Large intestine (tissue), 3 donors: ENCODE measurements around the gene TNPO2. TPM values are rescaled to one million over a fixed set of nuclear protein-coding genes. Genes with fewer than 3 reads are reported as not detected.

Experiments used
- DNase-seq, 2 donors: peaks; one replicate each; pipeline versions ENCODE4 v3.0.0 to v3.0.0-alpha.2; 2013
- H3K27ac ChIP-seq: one replicate; pipeline ENCODE4 v1.5.1; 2013; ENCODE audit warnings: low read length
- H3K27me3 ChIP-seq: 2 replicates; pipeline ENCODE4 v1.6.1; 2013; ENCODE audit warnings: low read length; ENCODE audit not compliant: control insufficient read depth, insufficient read depth
- H3K36me3 ChIP-seq: 2 replicates; pipeline ENCODE4 v1.6.1; 2013; ENCODE audit warnings: low read length; ENCODE audit not compliant: control insufficient read depth, insufficient read depth
- H3K4me1 ChIP-seq: one replicate; pipeline ENCODE4 v1.6.1; 2013; ENCODE audit warnings: low read length; ENCODE audit not compliant: control insufficient read depth, insufficient read depth
- H3K4me3 ChIP-seq: one replicate; pipeline ENCODE4 v1.5.1; 2013; ENCODE audit warnings: low read length
- H3K9me3 ChIP-seq: one replicate; pipeline ENCODE4 v1.6.1; 2013; ENCODE audit warnings: mild to moderate bottlenecking, low read depth, low read length, moderate library complexity; ENCODE audit not compliant: control insufficient read depth
- WGBS: methylation state at CpG from one replicate; pipeline ENCODE4 v1.1.5; 2013; ENCODE audit warnings: low lambda C conversion rate; ENCODE audit not compliant: insufficient coverage; 5-methylcytosine and 5-hydroxymethylcytosine counted together
- polyA plus RNA-seq: library from polyadenylated mRNA; unstranded; fragments of 120-200 nt; gene quantifications from one replicate; pipeline ENCODE4 v1.2.1, GENCODE V29; 2013

Gene TNPO2
- polyA plus RNA-seq, 1 donor, result 49.2 TPM

GRCh38 chr19:12676928-12677327 lies 46.8 kb downstream of the TNPO2 start:
- Histone ChIP-seq H3K27me3 (no peaks in the 10 kb centered on the region), H3K27ac (no peak overlapping the region), H3K9me3 (no peaks in the 10 kb centered on the region), H3K36me3 (peaks cover 68% of the 10 kb centered on the region), H3K4me3 (no peak overlapping the region), H3K4me1 (no peaks in the 10 kb centered on the region)
- WGBS, result no CpG with 5 or more reads among the region's 12 CpGs
- DNase-seq, result no peak

GRCh38 chr19:12676384-12676792 lies 47.3 kb downstream of the TNPO2 start:
- DNase-seq, result peak; percentile 59 to 66
- Histone ChIP-seq H3K4me1 (no peaks in the 10 kb centered on the region), H3K36me3 (peaks cover 68% of the 10 kb centered on the region)

GRCh38 chr19:12675940-12676339 lies 47.8 kb downstream of the TNPO2 start:
- DNase-seq, result no peak
- Histone ChIP-seq H3K4me3 (no peak overlapping the region), H3K27ac (no peak overlapping the region), H3K36me3 (peaks cover 68% of the 10 kb centered on the region), H3K9me3 (no peaks in the 10 kb centered on the region), H3K4me1 (no peaks in the 10 kb centered on the region), H3K27me3 (no peaks in the 10 kb centered on the region)
- WGBS, result no CpG with 5 or more reads among the region's 15 CpGs

More at GRCh38 chr19:12676384-12676792, 47.3 kb downstream of the TNPO2 start:
- Histone ChIP-seq H3K27me3 (no peaks in the 10 kb centered on the region), H3K9me3 (no peaks in the 10 kb centered on the region), H3K27ac (no peak overlapping the region), H3K4me3 (no peak overlapping the region)
- no CpG with 5 or more reads among the region's 4 CpGs for WGBS

GRCh38 chr19:12675399-12675798 lies 48.3 kb downstream of the TNPO2 start:
- no peak overlapping the region for H3K27ac ChIP-seq
- no peak for DNase-seq
- no peak overlapping the region for H3K4me3 ChIP-seq
- H3K27me3 ChIP-seq, result no peaks in the 10 kb centered on the region
- H3K4me1 ChIP-seq, result peaks cover 4% of the 10 kb centered on the region
- WGBS, result 100% methylated on average over 1 of the region's 10 CpGs
- no peaks in the 10 kb centered on the region for H3K9me3 ChIP-seq
- peaks cover 68% of the 10 kb centered on the region for H3K36me3 ChIP-seq

GRCh38 chr19:12672744-12673143 lies 51.0 kb downstream of the TNPO2 start:
- no peak for DNase-seq

GRCh38 chr19:12670159-12670928 lies 53.4 kb downstream of the TNPO2 start:
- Histone ChIP-seq H3K4me3 (peak overlapping the region; percentile 71), H3K27ac (peak overlapping the region; percentile 93), H3K4me1 (peaks cover 21% of the 10 kb centered on the region), H3K9me3 (no peaks in the 10 kb centered on the region), H3K36me3 (peaks cover 28% of the 10 kb centered on the region), H3K27me3 (no peaks in the 10 kb centered on the region)
- no CpG with 5 or more reads among the region's 26 CpGs for WGBS
- no peak for DNase-seq

More at GRCh38 chr19:12672744-12673143, 51.0 kb downstream of the TNPO2 start:
- Histone ChIP-seq H3K4me1 (peaks cover 14% of the 10 kb centered on the region), H3K27ac (no peak overlapping the region), H3K36me3 (peaks cover 50% of the 10 kb centered on the region), H3K27me3 (no peaks in the 10 kb centered on the region), H3K9me3 (no peaks in the 10 kb centered on the region), H3K4me3 (no peak overlapping the region)
- no CpG with 5 or more reads among the region's 10 CpGs for WGBS

- no peaks in the 10 kb centered on the region for H3K9me3 ChIP-seq
- peaks cover 29% of the 10 kb centered on the region for H3K36me3 ChIP-seq
- peak overlapping the region; percentile 71 for H3K4me3 ChIP-seq
- H3K4me1 ChIP-seq, result peaks cover 21% of the 10 kb centered on the region
- H3K27ac ChIP-seq, result peak overlapping the region; percentile 93
- no peaks in the 10 kb centered on the region for H3K27me3 ChIP-seq
- WGBS, result 0% methylated on average over 4 of the region's 64 CpGs
- peak; percentile 73 to 88 for DNase-seq
These were observed 54.2 kb downstream of the TNPO2 start for GRCh38 chr19:12669270-12670158.

GRCh38 chr19:12668932-12669269 lies 54.8 kb downstream of the TNPO2 start:
- H3K4me1 ChIP-seq, result peaks cover 21% of the 10 kb centered on the region
- H3K27ac ChIP-seq, result peak overlapping the region; percentile 93
- DNase-seq, result peak in 1 of 2 donors; percentile 50
- peaks cover 23% of the 10 kb centered on the region for H3K36me3 ChIP-seq
- WGBS, result no CpG with 5 or more reads among the region's 24 CpGs
- no peaks in the 10 kb centered on the region for H3K9me3 ChIP-seq
- H3K27me3 ChIP-seq, result no peaks in the 10 kb centered on the region
- H3K4me3 ChIP-seq, result peak overlapping the region; percentile 71

GRCh38 chr19:12668346-12668745 lies 55.4 kb downstream of the TNPO2 start:
- H3K4me1 ChIP-seq, result peaks cover 21% of the 10 kb centered on the region
- WGBS, result no CpG with 5 or more reads among the region's 8 CpGs
- H3K36me3 ChIP-seq, result peaks cover 21% of the 10 kb centered on the region
- no peak for DNase-seq
- peak overlapping the region; percentile 71 for H3K4me3 ChIP-seq
- peak overlapping the region; percentile 93 for H3K27ac ChIP-seq
- H3K9me3 ChIP-seq, result no peaks in the 10 kb centered on the region
- no peaks in the 10 kb centered on the region for H3K27me3 ChIP-seq

- Histone ChIP-seq H3K36me3 (peaks cover 24% of the 10 kb centered on the region), H3K27ac (peak overlapping the region; percentile 93), H3K9me3 (no peaks in the 10 kb centered on the region), H3K4me1 (peaks cover 21% of the 10 kb centered on the region), H3K27me3 (no peaks in the 10 kb centered on the region), H3K4me3 (peak overlapping the region; percentile 89)
- no CpG with 5 or more reads among the region's 4 CpGs for WGBS
- peak; percentile 62 to 64 for DNase-seq
These were observed 55.9 kb downstream of the TNPO2 start for GRCh38 chr19:12667731-12668302.
